Sigmoid colon (tissue), 4 donors: ENCODE data around the gene CYFIP2.

Source experiments
- CTCF ChIP-seq, 4 experiments: fragments of 450-650 bp in 3 of 4; fragments of 200-600 bp in 1 of 4; IDR thresholded peaks; one replicate each; pipeline ENCODE4 v1.5.1; 2016 to 2019; ENCODE audit warnings: antibody characterized with exemption in 4 of 4, mild to moderate bottlenecking in 3 of 4, moderate library complexity in 2 of 4
- POLR2AphosphoS5 ChIP-seq, 4 donors: sonication (generic); formaldehyde crosslinking; IDR thresholded peaks; one replicate each; pipeline ENCODE4 v1.6.1; 2017; ENCODE audit warnings: antibody characterized with exemption in 4 of 4

DNA sequence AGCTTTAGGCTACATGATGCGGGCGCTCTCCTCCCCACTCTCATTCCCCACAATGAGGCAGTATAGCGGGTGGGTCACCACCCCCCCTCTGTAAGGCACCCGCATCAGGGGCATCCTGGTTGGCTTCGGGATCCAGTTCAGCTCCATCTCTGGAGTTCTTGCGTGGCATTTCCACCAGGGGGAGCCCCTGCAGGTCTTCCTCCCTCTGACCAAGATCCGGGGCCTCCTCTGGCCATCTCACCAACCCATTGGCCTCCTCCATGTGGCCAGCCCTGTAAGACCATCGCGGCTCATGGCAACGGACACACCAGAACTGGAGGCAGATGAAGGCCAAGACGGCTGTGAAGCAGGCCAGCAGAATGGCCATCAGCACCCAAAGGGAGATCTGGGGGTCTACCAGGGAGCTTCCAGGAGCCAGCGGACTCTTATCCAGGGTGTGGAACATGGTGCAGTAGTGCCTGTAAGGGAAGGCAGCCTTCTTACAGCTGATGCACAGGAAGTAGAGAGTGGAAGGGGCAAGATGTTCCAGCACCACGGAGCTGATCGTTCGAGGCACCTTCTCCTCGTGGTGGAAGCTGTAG is 77.0 kb downstream of the CYFIP2 start:
- TF ChIP-seq CTCF (IDR thresholded peaks at IDR 0.05), result peak in 2 of 4 experiments; percentile 11 to 25
- no peak for TF ChIP-seq POLR2AphosphoS5 (IDR thresholded peaks at IDR 0.05)
